HepG2 (cell line): ENCODE measurements around the gene GOT1. TPM values are rescaled to one million over a fixed set of nuclear protein-coding genes. Genes with fewer than 3 reads are reported as not detected.

Experiments
- CBFB ChIP-seq: sonication (generic); formaldehyde crosslinking; IDR thresholded peaks from 2 replicates; pipeline ENCODE4 v1.4.0; 2020; ENCODE audit warnings: missing genetic modification reagents
- CBX5 ChIP-seq: sonication (generic); formaldehyde crosslinking; IDR thresholded peaks from 2 replicates; pipeline ENCODE4 v1.4.0; 2020; ENCODE audit warnings: missing genetic modification reagents, borderline replicate concordance
- CREM ChIP-seq, 2 experiments: sonication (generic) in 1 of 2; formaldehyde crosslinking in 1 of 2; IDR thresholded peaks; 2 replicates each; pipeline versions ENCODE4 v1.4.0 to v1.6.1; 2016 to 2020; ENCODE audit warnings: antibody characterized with exemption in 1 of 2, mild to moderate bottlenecking in 1 of 2, missing genetic modification reagents in 1 of 2
- MAX ChIP-seq: IDR thresholded peaks from 2 replicates; pipeline ENCODE4 v1.6.1; 2012; ENCODE audit warnings: inconsistent platforms
- SIN3B ChIP-seq: fragments of 150-350 bp; IDR thresholded peaks from 2 replicates; pipeline ENCODE4 v1.6.1; 2014; ENCODE audit warnings: low read length
- TBP ChIP-seq: sonication (generic); formaldehyde crosslinking; IDR thresholded peaks from 2 replicates; pipeline ENCODE4 v1.5.0; 2020; ENCODE audit warnings: missing genetic modification reagents
- ZNF512 ChIP-seq: sonication (generic); formaldehyde crosslinking; IDR thresholded peaks from 2 replicates; pipeline ENCODE4 v1.4.0; 2020; ENCODE audit warnings: mild to moderate bottlenecking, missing genetic modification reagents
- ZSCAN5A ChIP-seq: sonication (generic); formaldehyde crosslinking; IDR thresholded peaks from 2 replicates; pipeline ENCODE4 v1.8.0; 2022; ENCODE audit warnings: mild to moderate bottlenecking, missing genetic modification reagents, borderline replicate concordance
- polyA plus RNA-seq, 8 experiments: library from polyadenylated mRNA; depleted of rRNA in 3 of 8; stranded (reverse) in 7 of 8; unstranded in 1 of 8; fragments of >200 nt; fragmentation: Illumina TruSeq in 4 of 8; extraction: Trizol in 4 of 8; gene quantifications; 2 replicates each; pipeline versions ENCODE4 v1.2.1 to v1.2.3, GENCODE V29; 2011 to 2016; ENCODE audit warnings: low read depth in 4 of 8, missing spikeins in 1 of 8, mixed read lengths in 1 of 8; ENCODE audit not compliant: insufficient read depth in 1 of 8
- total RNA-seq, 5 experiments: library from RNA; depleted of rRNA; stranded (reverse); fragments of >200 nt; fragmentation: Illumina TruSeq; extraction: Trizol; gene quantifications; 2 replicates each; pipeline ENCODE4 v1.2.3, GENCODE V29; 2016; ENCODE audit warnings: low read depth in 1 of 5

The GOT1 gene
- total and polyA plus RNA-seq, 2 of the 13 experiments (the other 11 are each of a cell fraction or from before 2014, with no cell fraction given) = 81.2 to 102 TPM

- TF ChIP-seq ZSCAN5A (CRISPR knock-in tag) (peak; percentile 77; the same call in 1 of the 2 replicates), MAX (peak; percentile 66; the same call in 1 of the 2 replicates), SIN3B (no peak), ZNF512 (CRISPR knock-in tag) (no peak), CBX5 (CRISPR knock-in tag) (peak; percentile 25; the same call in 1 of the 2 replicates), CBFB (CRISPR knock-in tag) (peak; percentile 96), TBP (CRISPR knock-in tag) (no peak), CREM (IDR thresholded peaks at IDR 0.05) (peak; percentile 88), CREM (CRISPR knock-in tag; IDR thresholded peaks at IDR 0.05) (no peak)
Measured at GRCh38 chr10:99395750-99396445, 34.5 kb downstream of the GOT1 start (continued).
